Esophagus mucosa (tissue), 1 donor: Measurements from ENCODE around the gene EXT2. TPM values are rescaled to one million over a fixed set of nuclear protein-coding genes. Genes with fewer than 3 reads are reported as not detected.

Source experiments
- ATAC-seq: fragments of 200-7000 bp; cut with Tn5 transposase; one replicate; pipeline ENCODE4 v1.9.1; 2020
- total RNA-seq: library from RNA; stranded (reverse); gene quantifications from one replicate; pipeline ENCODE4 v1.2.4, GENCODE V29; 2023
- donor health status: DM: yes; HTN: yes; CAD: no.

EXT2 gene
- total RNA-seq, 1 donor from 2014 or later = 28.8 TPM

DNA sequence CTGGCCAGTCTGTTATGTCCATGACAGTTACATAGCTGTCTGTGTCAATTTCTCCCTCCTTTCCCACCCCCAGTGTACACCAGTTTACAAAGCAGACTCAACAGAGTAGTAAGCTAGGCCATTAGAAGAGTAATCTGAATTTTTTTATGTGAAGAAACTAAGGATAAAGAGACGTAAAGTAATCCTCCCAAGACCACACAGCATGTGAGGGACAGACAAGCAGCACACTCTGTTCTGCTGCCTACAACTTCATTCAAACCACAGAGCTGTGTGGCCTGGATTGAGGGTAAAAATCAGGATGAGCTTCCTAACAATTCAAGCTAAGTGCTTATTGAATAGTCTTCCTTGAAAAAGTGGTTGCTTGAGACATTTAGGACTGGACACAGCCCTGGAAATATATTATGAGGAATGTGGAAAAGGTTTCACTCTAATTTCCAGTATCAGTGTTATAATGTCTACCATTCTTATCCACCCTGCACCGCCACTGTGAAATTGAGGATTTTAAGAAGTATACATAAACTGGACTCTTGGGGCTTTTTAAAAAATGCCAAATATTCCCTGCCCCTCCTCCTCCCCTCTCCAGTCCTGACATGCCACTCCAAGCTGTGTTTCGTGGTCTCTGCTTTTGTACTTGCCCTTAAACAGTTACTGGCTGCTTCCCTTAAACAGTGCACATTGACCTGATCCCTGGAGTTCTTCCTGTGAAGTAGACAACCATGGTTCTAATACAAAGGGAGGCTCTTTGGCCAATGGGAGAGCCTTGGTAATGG is 40.9 kb downstream of the EXT2 start:
- no peak for ATAC-seq

DNA sequence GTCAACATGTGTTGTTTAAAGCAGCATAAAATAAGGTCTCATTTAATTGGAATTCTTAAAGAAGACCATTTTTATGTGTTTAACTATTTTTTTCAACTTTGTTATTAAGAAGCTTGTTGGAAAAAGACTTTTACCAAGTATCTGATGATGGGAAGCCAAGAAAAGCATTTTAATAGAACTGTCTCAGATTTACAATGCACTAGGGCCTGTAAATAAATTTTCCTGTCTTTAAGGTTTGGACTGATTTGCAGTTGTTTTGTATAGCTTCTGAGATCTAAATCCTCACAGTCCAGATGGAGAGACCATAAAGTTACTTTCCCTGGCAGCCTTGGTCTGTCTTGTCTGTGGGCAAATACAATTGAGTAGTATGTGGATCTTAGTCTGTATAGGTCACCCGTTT is 41.6 kb downstream of the EXT2 start:
- ATAC-seq = no peak

- ATAC-seq = no peak
These were observed 42.8 kb downstream of the EXT2 start for GRCh38 chr11:44138286-44138685.

- no peak for ATAC-seq
These were observed 43.5 kb downstream of the EXT2 start for GRCh38 chr11:44138980-44139379.

- no peak for ATAC-seq
These were observed 44.3 kb downstream of the EXT2 start for GRCh38 chr11:44139565-44140330.

GRCh38 chr11:44140372-44140771 is 44.9 kb downstream of the EXT2 start:
- ATAC-seq = no peak

DNA sequence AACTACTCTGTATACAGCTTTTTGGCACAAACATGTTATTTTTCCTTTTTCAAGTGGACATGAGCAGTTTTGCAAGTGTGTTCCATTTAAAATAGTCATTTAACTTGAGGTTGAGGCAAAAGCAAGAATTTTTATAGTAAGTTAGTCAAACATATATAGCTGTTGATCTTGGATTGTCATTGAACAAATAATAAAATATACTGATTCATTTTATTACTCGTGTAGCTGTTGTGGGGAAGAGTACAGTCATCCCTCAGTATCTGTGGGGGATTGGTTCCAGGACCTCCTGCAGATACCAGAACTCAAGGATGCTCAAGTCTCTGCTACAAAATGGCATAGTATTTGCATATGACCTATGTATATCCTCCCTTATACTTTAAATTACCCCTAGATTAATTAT is 45.3 kb downstream of the EXT2 start:
- no peak for ATAC-seq

DNA sequence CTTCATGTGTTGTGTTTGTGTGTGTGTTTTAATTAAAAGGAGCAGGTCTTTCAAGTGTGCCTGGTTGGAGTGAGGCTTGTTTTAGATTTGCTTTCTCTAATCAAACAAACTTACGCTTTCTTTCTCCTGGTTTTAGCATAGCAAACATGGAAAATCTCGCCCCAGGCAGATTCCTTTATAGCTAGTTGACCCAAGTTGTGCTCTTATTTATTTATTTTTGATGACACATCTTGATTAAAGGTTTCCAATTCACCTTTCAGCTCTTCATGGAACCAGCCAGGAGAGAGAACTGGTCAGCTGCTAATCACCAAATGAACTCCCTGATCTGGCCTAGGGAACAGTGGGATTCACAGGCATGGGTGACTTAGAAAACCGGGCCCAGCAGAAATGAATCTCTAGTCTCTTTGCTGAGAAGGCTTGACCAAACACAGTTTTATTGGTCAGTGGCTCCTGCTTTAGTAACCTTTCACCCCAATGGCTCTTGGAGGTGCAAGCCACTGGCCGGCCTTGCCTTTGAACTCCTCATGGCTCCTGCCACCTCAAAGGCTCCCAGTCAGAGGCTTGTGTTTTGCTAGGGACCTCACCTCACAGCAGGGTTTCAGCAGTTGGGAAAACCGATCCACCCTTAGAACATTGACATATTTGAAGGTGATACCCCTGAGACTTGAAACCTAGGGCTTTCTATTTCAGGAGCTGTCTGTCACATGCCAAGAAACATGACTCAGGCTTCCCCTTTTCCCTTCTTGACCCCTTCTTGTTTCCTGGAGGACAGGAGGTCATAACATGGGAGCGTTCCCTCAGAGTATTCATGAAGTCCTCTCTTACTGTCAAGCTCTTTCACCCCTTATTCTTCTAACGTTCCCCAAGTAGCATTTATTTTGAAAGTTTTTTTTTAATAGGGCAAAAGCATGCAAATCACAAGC is 48.8 kb downstream of the EXT2 start:
- ATAC-seq = no peak

DNA sequence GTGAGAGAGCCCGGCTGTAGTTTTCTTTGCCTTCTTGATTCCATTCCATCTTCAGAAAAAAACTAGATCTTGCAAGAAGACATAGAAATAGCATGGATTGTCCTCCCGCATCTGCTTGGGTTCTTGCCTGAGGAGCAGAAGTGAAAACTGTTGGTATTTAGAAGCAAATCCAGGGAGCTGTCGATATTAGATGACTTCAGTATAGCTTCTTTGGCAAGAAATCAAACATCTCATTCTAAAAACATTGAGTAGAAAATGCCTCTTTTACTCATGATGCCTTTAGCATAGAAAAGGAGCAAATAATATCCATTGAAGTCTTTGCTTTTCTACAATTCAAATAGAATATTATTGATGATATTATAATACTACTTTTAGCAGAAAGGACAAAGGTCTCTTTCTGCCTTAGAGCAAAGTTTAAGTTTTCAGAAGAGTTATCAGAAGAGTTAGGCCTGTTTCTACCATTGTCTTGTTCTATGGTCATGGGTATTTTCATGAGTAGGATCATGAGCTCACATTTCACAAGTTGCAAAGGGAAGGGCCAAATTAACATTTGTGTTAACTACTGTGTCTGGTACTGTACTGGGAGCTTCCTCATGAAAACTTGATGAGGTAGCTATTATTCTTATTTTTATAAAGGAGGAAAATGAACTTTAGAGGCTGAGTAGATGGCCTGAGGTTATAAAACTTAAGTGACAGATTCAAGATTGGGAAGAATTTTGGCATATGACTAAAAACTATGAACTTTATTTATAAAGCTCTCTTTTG is 49.7 kb downstream of the EXT2 start:
- no peak for ATAC-seq

GRCh38 chr11:44146931-44147330 is 51.5 kb downstream of the EXT2 start:
- ATAC-seq = no peak

DNA sequence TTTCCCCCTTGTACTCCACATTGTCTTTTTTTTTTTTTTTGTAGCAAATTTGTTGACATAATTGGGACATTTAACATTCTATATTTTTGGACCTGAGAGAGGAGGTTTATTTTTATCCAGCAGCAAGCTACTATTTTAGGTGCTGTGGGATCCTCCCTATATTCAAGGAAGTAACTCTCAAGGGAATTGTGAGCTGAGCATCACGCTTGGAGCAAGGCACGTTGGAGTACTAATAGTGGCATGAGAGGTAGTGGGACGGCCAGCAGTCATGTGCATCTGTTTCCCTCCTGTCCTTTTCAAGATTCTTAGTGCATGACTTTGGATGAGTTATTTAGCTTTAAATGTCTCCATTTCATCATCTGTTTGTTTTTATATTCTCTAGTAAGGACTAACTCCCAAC is 52.3 kb downstream of the EXT2 start:
- ATAC-seq = no peak

DNA sequence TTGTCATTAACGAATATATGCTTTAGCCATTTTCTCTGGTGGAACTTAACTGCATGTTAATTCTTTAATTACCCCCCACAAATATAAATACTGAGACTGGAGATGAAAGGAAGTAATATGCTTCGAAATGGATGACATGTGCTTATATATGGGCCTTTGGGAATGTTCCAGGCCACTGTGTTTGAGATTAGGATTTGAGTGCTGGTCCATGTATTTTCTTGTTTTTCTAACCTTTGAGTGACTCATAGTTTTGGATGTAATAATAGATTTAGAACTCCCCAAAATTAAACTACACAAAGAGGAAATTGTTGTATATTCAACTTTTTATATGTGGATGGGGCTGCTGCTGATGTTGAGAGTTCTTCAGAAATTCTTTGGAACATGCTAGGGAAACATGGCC is 54.2 kb downstream of the EXT2 start:
- ATAC-seq = no peak

GRCh38 chr11:44150401-44150800 is 54.9 kb downstream of the EXT2 start:
- ATAC-seq = no peak

- ATAC-seq = no peak
These were observed 61.5 kb downstream of the EXT2 start for GRCh38 chr11:44157019-44157418.

- no peak for ATAC-seq
These were observed 62.9 kb downstream of the EXT2 start for GRCh38 chr11:44158384-44158783.

DNA sequence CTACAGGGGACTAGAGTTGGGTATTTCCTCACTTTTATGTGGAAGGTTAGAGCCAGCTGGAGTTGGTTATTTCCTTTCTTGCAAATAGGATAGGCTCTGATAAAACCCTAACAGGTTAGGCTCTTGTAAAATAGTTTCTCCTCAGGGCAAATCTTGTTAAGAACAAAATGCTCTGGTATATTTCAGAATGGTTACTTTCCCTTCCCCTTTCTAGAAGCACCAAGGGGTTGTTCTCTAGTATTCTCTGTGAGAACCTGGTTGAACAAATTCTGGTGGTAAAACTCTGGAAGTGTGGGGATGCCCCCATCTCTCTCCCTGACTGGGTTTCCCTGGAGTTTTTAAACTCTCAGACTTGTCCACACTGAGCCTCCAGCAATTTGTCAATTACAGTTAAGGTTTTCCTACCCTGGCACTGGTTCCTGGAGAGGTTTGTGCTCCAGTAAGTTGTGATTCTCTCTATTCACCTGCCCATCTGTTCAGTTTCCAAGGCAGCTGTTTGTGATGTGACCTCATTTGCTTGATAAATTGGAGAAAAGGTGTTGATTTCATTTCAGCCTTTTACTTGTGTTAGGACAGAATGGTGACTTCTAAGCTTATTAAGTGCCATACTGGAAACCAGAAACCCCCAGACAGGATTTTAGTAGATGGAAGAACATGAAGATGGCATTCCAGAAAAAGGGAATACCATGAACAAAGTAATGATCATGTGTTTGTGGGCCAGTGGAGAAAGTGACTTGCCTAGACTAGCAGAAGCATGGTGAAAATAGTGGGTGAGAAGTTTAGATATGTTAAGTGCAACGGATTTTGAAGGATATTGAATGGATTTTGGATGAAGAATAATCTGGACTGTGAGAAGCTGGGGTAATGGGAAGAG is 64.6 kb downstream of the EXT2 start:
- no peak for ATAC-seq

GRCh38 chr11:44162004-44162403 is 66.5 kb downstream of the EXT2 start:
- ATAC-seq = no peak

- no peak for ATAC-seq
These were observed 67.2 kb downstream of the EXT2 start for GRCh38 chr11:44162662-44163061.

- ATAC-seq = no peak
These were observed 70.0 kb downstream of the EXT2 start for GRCh38 chr11:44165432-44165831.

DNA sequence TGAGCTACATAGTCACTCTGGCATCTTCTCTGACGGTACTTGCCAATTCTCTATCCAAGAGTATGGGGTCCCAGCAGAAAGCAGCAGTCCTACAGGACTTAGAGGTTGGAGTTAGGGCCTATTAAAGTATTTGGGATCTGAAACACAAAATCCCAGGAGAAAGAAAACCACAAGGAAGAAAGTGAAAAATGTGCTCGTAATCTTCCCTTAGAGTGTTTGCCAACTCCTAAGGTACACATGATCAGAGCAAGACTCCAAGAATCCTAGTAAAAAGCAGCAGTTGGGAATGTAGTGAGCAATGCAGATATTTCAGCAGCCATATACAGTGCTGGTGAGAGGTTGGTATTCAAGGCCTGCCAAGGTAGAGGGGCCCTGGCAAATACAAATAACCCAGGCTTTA is 71.6 kb downstream of the EXT2 start:
- ATAC-seq = no peak

DNA sequence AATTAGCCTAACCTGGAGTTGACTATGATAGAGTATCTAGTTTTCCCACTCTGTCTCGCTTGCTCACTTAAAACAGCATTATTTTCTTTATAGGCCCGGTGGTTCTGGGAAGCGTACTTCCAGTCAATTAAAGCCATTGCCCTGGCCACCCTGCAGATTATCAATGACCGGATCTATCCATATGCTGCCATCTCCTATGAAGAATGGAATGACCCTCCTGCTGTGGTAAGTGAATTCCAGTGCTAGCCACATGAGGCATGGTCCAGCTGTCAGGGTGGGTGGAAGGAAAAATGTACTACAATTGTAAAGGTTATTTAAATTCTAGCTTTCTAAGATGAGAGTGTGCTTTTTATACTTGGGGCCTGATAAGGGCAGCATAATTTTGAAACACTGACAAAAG is 76.0 kb downstream of the EXT2 start:
- no peak for ATAC-seq
